Measurements from ENCODE around the gene THSD7B. TPM values are rescaled to one million over a fixed set of nuclear protein-coding genes. Genes with fewer than 3 reads are reported as not detected.
"Not testable (repeated sequence)": the region's sequence is repeated elsewhere in the genome, so short reads cannot be mapped to it uniquely, and the experiment has no call there.

The THSD7B gene
- total RNA-seq, 4 donors from 2014 or later, result 0.12 to 1.1 (median 0.39) TPM

DNA sequence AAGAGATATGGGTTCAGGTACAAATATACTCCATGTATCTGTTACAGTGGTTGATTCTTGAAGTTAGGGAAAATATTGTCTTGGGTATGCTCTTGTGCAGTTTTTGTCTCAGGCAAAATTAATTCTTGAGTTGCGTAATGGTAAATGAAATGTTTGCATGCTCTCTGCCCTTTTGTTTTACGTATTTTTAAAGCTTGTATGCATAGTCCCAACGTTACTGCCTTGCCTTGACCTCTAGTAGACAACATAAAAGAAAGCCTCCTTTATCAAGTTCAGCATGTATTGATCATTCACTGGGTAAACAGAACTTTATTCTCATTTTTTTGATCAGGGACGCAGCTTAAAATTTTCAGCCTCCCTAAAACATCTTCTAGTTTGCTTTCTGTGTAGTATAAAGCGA lies 283.1 kb downstream of the THSD7B start:
- no peaks in the 10 kb centered on the region for H3K4me1 ChIP-seq
- TF ChIP-seq, protein P1, sequence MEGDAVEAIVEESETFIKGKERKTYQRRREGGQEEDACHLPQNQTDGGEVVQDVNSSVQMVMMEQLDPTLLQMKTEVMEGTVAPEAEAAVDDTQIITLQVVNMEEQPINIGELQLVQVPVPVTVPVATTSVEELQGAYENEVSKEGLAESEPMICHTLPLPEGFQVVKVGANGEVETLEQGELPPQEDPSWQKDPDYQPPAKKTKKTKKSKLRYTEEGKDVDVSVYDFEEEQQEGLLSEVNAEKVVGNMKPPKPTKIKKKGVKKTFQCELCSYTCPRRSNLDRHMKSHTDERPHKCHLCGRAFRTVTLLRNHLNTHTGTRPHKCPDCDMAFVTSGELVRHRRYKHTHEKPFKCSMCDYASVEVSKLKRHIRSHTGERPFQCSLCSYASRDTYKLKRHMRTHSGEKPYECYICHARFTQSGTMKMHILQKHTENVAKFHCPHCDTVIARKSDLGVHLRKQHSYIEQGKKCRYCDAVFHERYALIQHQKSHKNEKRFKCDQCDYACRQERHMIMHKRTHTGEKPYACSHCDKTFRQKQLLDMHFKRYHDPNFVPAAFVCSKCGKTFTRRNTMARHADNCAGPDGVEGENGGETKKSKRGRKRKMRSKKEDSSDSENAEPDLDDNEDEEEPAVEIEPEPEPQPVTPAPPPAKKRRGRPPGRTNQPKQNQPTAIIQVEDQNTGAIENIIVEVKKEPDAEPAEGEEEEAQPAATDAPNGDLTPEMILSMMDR (IDR thresholded peaks at IDR 0.05), result no peak
- TF ChIP-seq POLR2A (IDR thresholded peaks at IDR 0.05), result no peak
- no peak for TF ChIP-seq POLR2AphosphoS5 (IDR thresholded peaks at IDR 0.05)
- no peak for TF ChIP-seq EP300 (IDR thresholded peaks at IDR 0.05)

DNA sequence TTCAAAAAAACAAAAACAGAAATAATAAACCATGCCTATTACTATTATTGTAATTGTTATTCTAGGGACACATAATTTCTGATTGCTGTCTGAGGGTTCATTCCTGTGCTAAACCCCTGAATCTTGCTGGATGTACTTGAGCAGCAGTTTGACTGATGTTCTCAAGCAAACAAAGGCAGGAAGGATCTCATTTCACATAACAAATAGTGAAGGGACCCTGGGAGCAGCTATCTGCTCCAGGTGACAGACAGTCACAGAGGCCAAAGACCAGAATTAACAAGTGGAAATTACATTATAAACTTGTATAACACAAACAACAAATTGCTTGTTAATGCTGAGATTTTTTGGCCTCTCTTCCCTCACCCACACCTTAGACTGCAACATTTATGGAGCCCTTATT lies 284.2 kb downstream of the THSD7B start:
- H3K36me3 ChIP-seq, result no peaks in the 10 kb centered on the region
- ATAC-seq, result no peak
- H3K9me3 ChIP-seq, result no peaks in the 10 kb centered on the region
- H3K4me1 ChIP-seq, result no peaks in the 10 kb centered on the region
- H3K27ac ChIP-seq, result no peak overlapping the region
- H3K27me3 ChIP-seq, result no peaks in the 10 kb centered on the region
- no peak overlapping the region for H3K4me3 ChIP-seq
- TF ChIP-seq EP300 (IDR thresholded peaks at IDR 0.05), result no peak
- no peak for TF ChIP-seq POLR2A (IDR thresholded peaks at IDR 0.05)
- TF ChIP-seq POLR2AphosphoS5 (IDR thresholded peaks at IDR 0.05), result no peak
- TF ChIP-seq, protein P1 (IDR thresholded peaks at IDR 0.05), result no peak

More for the DNA sequence above, 283.1 kb downstream of the THSD7B start:
- Histone ChIP-seq H3K27me3 (no peaks in the 10 kb centered on the region), H3K4me3 (no peak overlapping the region), H3K27ac (no peak overlapping the region), H3K36me3 (no peaks in the 10 kb centered on the region), H3K9me3 (no peaks in the 10 kb centered on the region)
- WGBS, 2 donors (ENCODE audit: low coverage in 1 of 2), result 79 to 80% methylated on average over 5 of the region's 5 CpGs
- no peak for ATAC-seq

DNA sequence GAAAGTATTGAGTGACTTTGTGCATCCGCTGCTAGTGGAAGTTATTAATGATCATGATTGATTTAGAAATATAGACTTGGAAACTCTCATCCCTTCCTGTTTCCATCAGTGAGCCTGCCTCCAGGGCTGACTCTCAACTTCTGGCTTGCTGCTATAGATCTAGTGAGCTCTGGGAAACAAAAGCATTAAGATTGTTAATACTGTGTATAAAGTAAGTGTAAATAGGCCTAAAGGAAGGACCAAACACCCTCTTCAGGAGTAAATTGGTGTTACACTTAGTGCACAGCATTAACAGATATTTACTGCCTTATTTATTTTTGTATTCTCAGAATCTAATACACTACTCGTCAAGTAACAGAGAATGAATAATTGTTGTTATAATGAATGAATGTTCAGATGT lies 285.6 kb downstream of the THSD7B start:
- no peaks in the 10 kb centered on the region for H3K4me1 ChIP-seq
- WGBS, 2 donors (ENCODE audit: low coverage in 1 of 2), result 67 to 68% methylated on average over 2 of the region's 2 CpGs
- H3K27me3 ChIP-seq, result no peaks in the 10 kb centered on the region
- ATAC-seq, result no peak
- no peaks in the 10 kb centered on the region for H3K9me3 ChIP-seq
- TF ChIP-seq, protein P1 (IDR thresholded peaks at IDR 0.05), result no peak
- TF ChIP-seq POLR2A (IDR thresholded peaks at IDR 0.05) (no peak), EP300 (IDR thresholded peaks at IDR 0.05) (no peak), POLR2AphosphoS5 (IDR thresholded peaks at IDR 0.05) (no peak)
- H3K36me3 ChIP-seq, result no peaks in the 10 kb centered on the region
- no peak overlapping the region for H3K4me3 ChIP-seq
- no peak overlapping the region for H3K27ac ChIP-seq

DNA sequence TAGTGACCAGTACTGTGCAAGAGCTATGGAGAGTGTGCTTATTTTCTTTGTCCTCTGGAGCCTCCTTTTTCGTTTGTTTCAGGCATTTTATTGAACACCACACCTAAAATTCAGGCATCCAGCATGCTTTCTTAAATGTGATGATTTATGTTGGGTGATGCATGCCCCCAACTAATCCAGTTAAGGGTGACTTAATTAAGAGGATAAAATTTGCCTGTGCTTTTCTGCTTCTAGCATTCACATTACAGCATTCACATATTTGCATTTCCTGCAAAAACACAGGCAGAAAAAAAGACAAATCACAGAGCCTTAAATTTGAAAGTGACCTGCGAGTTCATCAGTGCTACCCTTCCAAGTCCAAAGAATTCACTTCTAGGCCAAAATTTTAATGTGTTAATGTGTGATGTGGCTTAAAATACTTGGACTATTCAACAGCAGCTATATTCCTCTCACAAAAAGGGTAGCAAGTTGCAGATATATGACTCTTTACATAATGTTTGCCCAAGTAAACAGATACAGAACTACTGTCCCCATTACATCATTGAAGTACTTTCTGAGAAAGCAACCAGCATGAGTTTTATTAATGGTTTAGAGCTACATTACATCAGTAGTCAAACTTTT lies 286.5 kb downstream of the THSD7B start:
- TF ChIP-seq EP300 (IDR thresholded peaks at IDR 0.05) (no peak), POLR2A (IDR thresholded peaks at IDR 0.05) (no peak), POLR2AphosphoS5 (IDR thresholded peaks at IDR 0.05) (no peak)
- TF ChIP-seq, protein P1 (IDR thresholded peaks at IDR 0.05), result no peak
- 24 to 46% methylated on average over 2 of the region's 2 CpGs for WGBS, 2 donors (ENCODE audit: low coverage in 1 of 2)
- no peak overlapping the region for H3K4me3 ChIP-seq
- H3K27me3 ChIP-seq, result no peaks in the 10 kb centered on the region
- no peaks in the 10 kb centered on the region for H3K36me3 ChIP-seq
- H3K4me1 ChIP-seq, result no peaks in the 10 kb centered on the region
- no peaks in the 10 kb centered on the region for H3K9me3 ChIP-seq
- ATAC-seq, result no peak
- H3K27ac ChIP-seq, result no peak overlapping the region

DNA sequence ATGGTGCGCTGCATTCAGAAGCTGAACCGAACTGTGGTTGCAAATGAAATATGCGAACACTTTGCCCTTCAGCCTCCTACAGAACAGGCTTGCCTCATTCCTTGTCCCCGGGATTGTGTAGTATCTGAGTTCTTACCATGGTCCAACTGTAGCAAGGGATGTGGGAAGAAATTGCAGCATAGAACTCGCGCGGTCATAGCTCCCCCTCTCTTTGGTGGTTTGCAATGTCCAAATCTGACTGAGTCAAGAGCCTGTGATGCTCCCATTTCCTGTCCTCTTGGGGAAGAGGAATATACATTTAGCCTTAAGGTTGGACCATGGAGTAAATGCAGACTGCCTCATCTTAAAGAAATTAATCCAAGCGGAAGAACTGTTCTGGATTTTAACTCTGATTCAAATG lies 291.4 kb downstream of the THSD7B start:
- WGBS, 2 donors (ENCODE audit: low coverage in 1 of 2), result 85 to 100% methylated on average over 1 to 5 of the region's 8 CpGs
- H3K9me3 ChIP-seq, result peaks cover 0 to 5% (median 0%) of the 10 kb centered on the region in 3 donors
- H3K4me1 ChIP-seq, result no peaks in the 10 kb centered on the region
- no peaks in the 10 kb centered on the region for H3K27me3 ChIP-seq
- H3K4me3 ChIP-seq, result no peak overlapping the region
- no peak for ATAC-seq
- no peaks in the 10 kb centered on the region for H3K36me3 ChIP-seq
- no peak for TF ChIP-seq POLR2AphosphoS5 (IDR thresholded peaks at IDR 0.05)
- no peak for TF ChIP-seq POLR2A (IDR thresholded peaks at IDR 0.05)
- TF ChIP-seq EP300 (IDR thresholded peaks at IDR 0.05), result no peak
- TF ChIP-seq, protein P1 (IDR thresholded peaks at IDR 0.05), result no peak
- no peak overlapping the region for H3K27ac ChIP-seq

DNA sequence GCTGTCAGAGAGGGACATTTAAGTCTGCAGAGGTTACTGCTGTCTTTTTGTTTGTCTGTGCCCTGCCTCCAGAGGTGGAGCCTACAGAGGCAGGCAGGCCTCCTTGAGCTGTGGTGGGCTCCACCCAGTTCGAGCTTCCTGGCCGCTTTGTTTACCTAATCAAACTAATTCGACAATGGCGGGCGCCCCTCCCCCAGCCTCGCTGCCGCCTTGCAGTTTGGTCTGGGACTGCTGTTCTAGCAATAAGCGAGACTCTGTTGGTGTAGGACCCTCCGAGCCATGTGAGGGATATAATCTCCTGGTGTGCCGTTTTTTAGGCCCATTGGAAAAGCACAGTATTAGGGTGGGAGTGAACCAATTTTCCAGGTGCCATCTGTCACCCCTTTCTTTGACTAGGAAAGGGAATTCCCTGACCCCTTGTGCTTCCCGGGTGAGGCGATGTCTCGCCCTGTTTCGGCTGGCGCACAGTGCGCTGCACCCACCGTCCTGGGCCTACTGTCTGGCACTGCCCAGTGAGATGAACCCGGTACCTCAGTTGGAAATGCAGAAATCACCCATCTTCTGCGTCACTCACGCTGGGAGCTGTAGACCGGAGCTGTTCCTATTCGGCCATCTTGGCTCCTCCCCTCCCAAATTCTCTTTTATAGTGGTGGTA lies 310.9 kb downstream of the THSD7B start:
- H3K36me3 ChIP-seq, ATAC-seq, H3K4me1 ChIP-seq, H3K27ac ChIP-seq, H3K27me3 ChIP-seq, H3K4me3 ChIP-seq: not testable (repeated sequence)
- peaks cover 0 to 11% (median 0%) of the 10 kb centered on the region in 3 donors for H3K9me3 ChIP-seq
- WGBS, 2 donors (ENCODE audit: low coverage in 1 of 2), result 93 to 96% methylated on average over 4 to 8 of the region's 22 CpGs
